Measurements from ENCODE around the gene DDX47. TPM values are rescaled to one million over a fixed set of nuclear protein-coding genes. Genes with fewer than 3 reads are reported as not detected.

The DDX47 gene
- total and polyA plus RNA-seq, 2 of the 4 experiments (the other 2 are of a cell fraction) = 77.8 to 89.5 TPM

GRCh38 chr12:12872139-12872933, 59.2 kb downstream of the DDX47 start:
- H4K5ac ChIP-seq (ENCODE audit: low read depth, low read length) = peak overlapping the region; percentile 98
- peak overlapping the region; percentile 98 for H2BK20ac ChIP-seq (ENCODE audit: low read depth, low read length)
- no peaks in the 10 kb centered on the region for H3K27me3 ChIP-seq (ENCODE audit: control insufficient read depth, insufficient read depth, low read length)
- no peaks in the 10 kb centered on the region for H3K9me3 ChIP-seq (ENCODE audit: control insufficient read depth, insufficient read depth, low read length)
- peak overlapping the region; percentile 100 for H2AK5ac ChIP-seq (ENCODE audit: low read depth, low read length)
- peak overlapping the region; percentile 98 for H2BK15ac ChIP-seq (ENCODE audit: low read depth, low read length)
- H2BK120ac ChIP-seq (ENCODE audit: low read depth, low read length) = peak overlapping the region; percentile 100
- H2AK9ac ChIP-seq (replicated peaks; ENCODE audit: low read depth, low read length, poor library complexity) = peak overlapping the region; percentile 92
- H3K4me1 ChIP-seq (ENCODE audit: control insufficient read depth, insufficient read depth, low read length) = peaks cover 26% of the 10 kb centered on the region
- H3K18ac ChIP-seq (ENCODE audit: low read depth, low read length) = peak overlapping the region; percentile 99
- peak overlapping the region; percentile 96 for H3K27ac ChIP-seq (ENCODE audit: insufficient read depth, low read length)
- H3K9me1 ChIP-seq (ENCODE audit: insufficient read depth, low read length) = peaks cover 18% of the 10 kb centered on the region; the same call in 1 of the 2 replicates
- peak overlapping the region; percentile 94 for H3K23ac ChIP-seq (ENCODE audit: low read depth, low read length)
- intact Hi-C loops (cut with micrococcal nuclease) (loop anchor here (1.0 kb wide), 1 partner anchor 24 kb away; no protein-coding TSS in a partner anchor), dilution Hi-C loops (cut with HindIII; ENCODE audit: low sequenced_read_pairs, unreplicated experiment) (no loop called here), in situ Hi-C loops (cut with MboI; ENCODE audit: low sequenced_read_pairs) (loop anchor here (25.0 kb wide), 1 partner anchor 1515 kb away; no protein-coding TSS in a partner anchor)
- BruUV-seq (replicated peaks) = TSS peak; percentile 41
- 70% methylated on average over 3 of the region's 10 CpGs; no CpG with 5 or more reads in 1 of the 2 experiments for WGBS, 2 experiments (ENCODE audit: extremely low coverage in 2 of 2, insufficient read length in 1 of 2)
- ChIA-PET CTCF (no interaction called here), POLR2A (ENCODE audit: unreplicated experiment) (no interaction called here)
- H3K4me2 ChIP-seq (ENCODE audit: low read depth, low read length) = peak overlapping the region; percentile 51
- no peaks in the 10 kb centered on the region for H4K20me1 ChIP-seq (ENCODE audit: insufficient read depth, low read length)
- peak overlapping the region; percentile 59 for H3K9ac ChIP-seq (ENCODE audit: low read depth, low read length)
- H3K36me3 ChIP-seq (ENCODE audit: control insufficient read depth, insufficient read depth, low read length) = no peaks in the 10 kb centered on the region; the same call in 1 of the 2 replicates
- peak overlapping the region; percentile 98 for H3K14ac ChIP-seq (replicated peaks; ENCODE audit: low read depth, low read length)
- peak overlapping the region; percentile 100 for H3K4ac ChIP-seq (ENCODE audit: low read depth, low read length)
- H2BK5ac ChIP-seq (ENCODE audit: low read depth, low read length, poor library complexity, severe bottlenecking) = peak overlapping the region; percentile 100
- peaks cover 8 to 29% of the 10 kb centered on the region in 2 experiments; a peak in 3 of 4 replicates for H3K79me1 ChIP-seq (ENCODE audit: low read depth in 1 of 2, low read length in 2 of 2)
- H3K4me3 ChIP-seq (ENCODE audit: insufficient read depth, low read depth, low read length) = peak overlapping the region; percentile 2; the same call in 1 of the 2 replicates
- peak overlapping the region; percentile 89 to 97 for H4K8ac ChIP-seq (ENCODE audit: low read depth in 2 of 2, low read length in 2 of 2)
- peak overlapping the region; percentile 49 for H2AFZ ChIP-seq (replicated peaks; ENCODE audit: low read length, poor library complexity)
- H4K91ac ChIP-seq (ENCODE audit: insufficient read depth, low read depth, low read length) = peak overlapping the region; percentile 99
- peak overlapping the region; percentile 89 for H3K56ac ChIP-seq (ENCODE audit: extremely low read depth, insufficient read depth, low read length)
- ATAC-seq (ENCODE audit: low read depth) = peak; percentile 45
- peak; percentile 88 for DNase-seq
- TF ChIP-seq MAZ (IDR thresholded peaks at IDR 0.05; ENCODE audit: borderline replicate concordance, low read depth, low read length) (no peak), MAFK (IDR thresholded peaks at IDR 0.05; ENCODE audit: low read depth, low read length) (no peak), RAD21 (IDR thresholded peaks at IDR 0.05; ENCODE audit: low read length) (no peak), POLR2A (IDR thresholded peaks at IDR 0.05; ENCODE audit: low read depth, low read length) (peak; percentile 48; the same call in 1 of the 2 replicates), ELK1 (IDR thresholded peaks at IDR 0.05; ENCODE audit: borderline replicate concordance, low read depth, low read length) (no peak), USF2 (IDR thresholded peaks at IDR 0.05; ENCODE audit: low read depth, low read length) (no peak), SMC3 (IDR thresholded peaks at IDR 0.05; ENCODE audit: low read depth, low read length) (no peak), NFE2L2 (IDR thresholded peaks at IDR 0.05; ENCODE audit: low read depth, low read length) (no peak), MXI1 (IDR thresholded peaks at IDR 0.05; ENCODE audit: borderline replicate concordance, low read depth, low read length) (no peak), BHLHE40 (IDR thresholded peaks at IDR 0.05; ENCODE audit: low read depth, low read length) (peak; percentile 29; the same call in 1 of the 2 replicates), CEBPB (IDR thresholded peaks at IDR 0.05; ENCODE audit: low read depth, low read length) (no peak; the same call in 1 of the 2 replicates), CHD1 (IDR thresholded peaks at IDR 0.05; ENCODE audit: low read depth, low read length) (no peak), RFX5 (IDR thresholded peaks at IDR 0.05; ENCODE audit: low read depth, low read length) (no peak), RCOR1 (IDR thresholded peaks at IDR 0.05; ENCODE audit: insufficient replicate concordance, low read length) (no peak)
